HG03159 (cell line): ENCODE data around the gene CLBA1.

Source experiments
- ATAC-seq: cut with Tn5 transposase; IDR thresholded peaks from one replicate; pipeline ENCODE4 v1.9.1; 2021; ENCODE audit warnings: mild to moderate bottlenecking, moderate library complexity; ENCODE audit not compliant: unreplicated experiment

CLBA1 gene

DNA sequence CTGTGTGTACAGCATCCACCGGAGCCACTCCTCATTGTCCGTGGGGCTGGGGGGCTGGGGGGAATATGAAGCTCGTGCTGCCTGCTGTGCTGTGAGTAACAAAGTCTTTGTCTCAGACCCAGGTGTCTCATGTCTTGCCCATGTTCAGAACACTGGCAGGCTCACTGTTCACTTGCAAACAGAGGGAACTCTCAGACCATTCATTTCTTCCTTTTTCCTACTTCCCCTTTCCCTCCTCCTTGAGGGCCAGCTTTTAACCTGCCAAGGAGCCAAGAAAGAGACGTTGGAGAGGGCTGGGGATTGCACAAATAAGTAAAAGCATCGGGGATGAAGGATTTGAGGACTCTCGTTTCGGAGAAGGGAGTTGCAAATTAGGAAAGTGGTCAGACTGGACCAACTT is 58.1 kb downstream of the CLBA1 start:
- ATAC-seq, result no peak
